GM19397 (cell line): ENCODE measurements around the gene TECPR1.

Experiments
- ATAC-seq: cut with Tn5 transposase; IDR thresholded peaks from one replicate; pipeline ENCODE4 v1.9.1; 2021; ENCODE audit warnings: mild to moderate bottlenecking, moderate library complexity; ENCODE audit not compliant: unreplicated experiment

TECPR1 gene

GRCh38 chr7:98170966-98171365 is 81.1 kb downstream of the TECPR1 start:
- ATAC-seq, result no peak

GRCh38 chr7:98168904-98169621 is 83.0 kb downstream of the TECPR1 start:
- ATAC-seq, result no peak

- peak; percentile 64 for ATAC-seq
Measured at GRCh38 chr7:98168181-98168903, 83.7 kb downstream of the TECPR1 start.

GRCh38 chr7:98167653-98168052 is 84.4 kb downstream of the TECPR1 start:
- no peak for ATAC-seq

- no peak for ATAC-seq
Measured at GRCh38 chr7:98166668-98166970, 85.4 kb downstream of the TECPR1 start.

- no peak for ATAC-seq
Measured at GRCh38 chr7:98165827-98166667, 86.0 kb downstream of the TECPR1 start.
